ENCODE results near the gene LTBP2.

The LTBP2 gene

GRCh38 chr14:74509587-74510222 is 102.3 kb downstream of the LTBP2 start:
- Histone ChIP-seq H3K27me3 (ENCODE audit: insufficient read depth, low read length) (no peaks in the 10 kb centered on the region), H3K4me1 (ENCODE audit: insufficient read depth, low read length) (peaks cover 41% of the 10 kb centered on the region), H3K4me3 (ENCODE audit: low read length) (no peak overlapping the region), H2AFZ (ENCODE audit: low read depth, low read length) (no peak overlapping the region), H3K36me3 (ENCODE audit: insufficient read depth, low read length) (no peaks in the 10 kb centered on the region), H3K9me3 (ENCODE audit: low read length) (no peaks in the 10 kb centered on the region)

DNA sequence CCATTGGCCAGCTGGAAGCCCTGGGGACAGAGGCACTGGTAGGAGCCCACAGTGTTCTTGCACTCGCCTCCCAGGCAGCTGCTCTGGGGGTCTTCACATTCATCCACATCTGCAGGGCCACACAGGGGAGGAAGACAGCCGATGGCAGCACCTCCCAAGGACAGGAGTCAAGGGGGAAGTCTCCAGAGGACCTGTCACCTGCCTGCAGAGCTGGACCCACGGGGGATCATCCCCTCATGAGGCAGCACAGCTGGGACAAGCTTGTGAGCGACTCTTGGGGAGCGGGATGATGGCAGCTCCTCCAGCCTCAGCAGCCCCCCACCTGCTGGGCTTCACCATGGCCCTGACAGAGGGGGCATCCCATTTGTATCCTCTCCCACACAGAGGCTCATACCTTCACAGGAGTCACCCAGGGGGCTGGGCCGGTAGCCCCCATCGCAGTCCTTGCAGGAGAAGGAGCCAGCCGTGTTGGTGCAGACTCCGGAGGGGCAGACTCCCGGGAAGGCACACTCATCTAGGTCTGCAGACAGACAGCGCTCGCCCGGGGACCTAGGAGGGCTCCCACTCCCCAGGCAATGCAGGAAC is 103.1 kb downstream of the LTBP2 start:
- H3K9me3 ChIP-seq (ENCODE audit: low read length), result no peaks in the 10 kb centered on the region
- peaks cover 37% of the 10 kb centered on the region for H3K4me1 ChIP-seq (ENCODE audit: insufficient read depth, low read length)
- no peak overlapping the region for H2AFZ ChIP-seq (ENCODE audit: low read depth, low read length)
- no peaks in the 10 kb centered on the region for H3K36me3 ChIP-seq (ENCODE audit: insufficient read depth, low read length)
- H3K4me3 ChIP-seq (ENCODE audit: low read length), result no peak overlapping the region
- H3K27me3 ChIP-seq (ENCODE audit: insufficient read depth, low read length), result no peaks in the 10 kb centered on the region

DNA sequence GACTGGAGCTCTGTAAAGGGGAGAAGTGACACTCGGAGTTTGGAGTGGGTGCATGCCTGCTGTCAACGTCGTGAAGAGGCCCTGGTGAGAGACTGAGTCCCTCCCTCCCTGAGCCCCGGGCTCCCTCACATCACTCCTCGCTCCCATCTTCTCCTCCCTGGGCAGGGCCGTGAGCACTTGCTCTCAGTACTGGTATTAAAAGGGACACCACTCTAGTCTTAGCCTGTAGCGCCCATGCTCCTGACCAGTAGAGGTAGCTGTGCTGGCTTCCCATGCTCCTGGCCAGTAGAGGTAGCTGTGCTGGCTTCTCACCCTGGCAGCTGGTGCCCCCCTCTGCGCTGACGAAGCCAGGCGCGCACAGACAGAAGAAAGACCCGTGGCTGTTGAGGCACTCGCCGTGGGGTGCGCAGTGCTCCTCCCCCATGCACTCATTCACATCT is 103.7 kb downstream of the LTBP2 start:
- Histone ChIP-seq H3K27me3 (ENCODE audit: insufficient read depth, low read length) (no peaks in the 10 kb centered on the region), H3K4me1 (ENCODE audit: insufficient read depth, low read length) (peaks cover 35% of the 10 kb centered on the region), H2AFZ (ENCODE audit: low read depth, low read length) (no peak overlapping the region), H3K4me3 (ENCODE audit: low read length) (no peak overlapping the region), H3K36me3 (ENCODE audit: insufficient read depth, low read length) (no peaks in the 10 kb centered on the region), H3K9me3 (ENCODE audit: low read length) (no peaks in the 10 kb centered on the region)

DNA sequence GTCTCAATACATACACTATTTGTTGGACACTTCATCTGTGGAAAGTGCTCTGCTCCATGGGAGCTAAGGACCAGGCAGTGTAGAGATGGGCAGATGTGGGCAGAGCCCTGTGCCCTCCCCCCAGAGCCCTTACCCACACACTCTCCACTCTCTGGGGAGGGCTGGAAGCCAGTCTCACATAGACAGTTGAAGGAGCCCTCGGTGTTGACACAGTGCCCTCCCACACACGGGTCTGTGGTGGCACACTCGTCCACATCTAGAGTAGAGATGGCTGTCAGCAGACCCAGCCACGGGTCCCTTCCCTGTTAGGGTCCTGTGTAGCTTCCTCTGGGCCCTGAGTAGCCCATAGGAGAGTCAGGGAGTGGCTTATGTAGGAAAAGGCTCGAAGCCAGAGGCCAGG is 104.2 kb downstream of the LTBP2 start:
- Histone ChIP-seq H3K9me3 (ENCODE audit: low read length) (no peaks in the 10 kb centered on the region), H3K4me1 (ENCODE audit: insufficient read depth, low read length) (peaks cover 35% of the 10 kb centered on the region), H2AFZ (ENCODE audit: low read depth, low read length) (no peak overlapping the region), H3K27me3 (ENCODE audit: insufficient read depth, low read length) (no peaks in the 10 kb centered on the region), H3K4me3 (ENCODE audit: low read length) (no peak overlapping the region), H3K36me3 (ENCODE audit: insufficient read depth, low read length) (no peaks in the 10 kb centered on the region)

GRCh38 chr14:74507085-74507484 is 105.0 kb downstream of the LTBP2 start:
- Histone ChIP-seq H3K4me1 (ENCODE audit: insufficient read depth, low read length) (peaks cover 37% of the 10 kb centered on the region), H3K27me3 (ENCODE audit: insufficient read depth, low read length) (no peaks in the 10 kb centered on the region), H3K4me3 (ENCODE audit: low read length) (no peak overlapping the region), H3K36me3 (ENCODE audit: insufficient read depth, low read length) (no peaks in the 10 kb centered on the region), H3K9me3 (ENCODE audit: low read length) (no peaks in the 10 kb centered on the region), H2AFZ (ENCODE audit: low read depth, low read length) (no peak overlapping the region)

- H3K4me3 ChIP-seq (ENCODE audit: low read length), result no peak overlapping the region
- peaks cover 37% of the 10 kb centered on the region for H3K4me1 ChIP-seq (ENCODE audit: insufficient read depth, low read length)
- H3K27me3 ChIP-seq (ENCODE audit: insufficient read depth, low read length), result no peaks in the 10 kb centered on the region
- no peaks in the 10 kb centered on the region for H3K9me3 ChIP-seq (ENCODE audit: low read length)
- H2AFZ ChIP-seq (ENCODE audit: low read depth, low read length), result no peak overlapping the region
- H3K36me3 ChIP-seq (ENCODE audit: insufficient read depth, low read length), result no peaks in the 10 kb centered on the region
Observed at GRCh38 chr14:74506411-74506851, 105.6 kb downstream of the LTBP2 start.

GRCh38 chr14:74505831-74506230 is 106.2 kb downstream of the LTBP2 start:
- H2AFZ ChIP-seq (ENCODE audit: low read depth, low read length), result no peak overlapping the region
- H3K4me1 ChIP-seq (ENCODE audit: insufficient read depth, low read length), result peaks cover 37% of the 10 kb centered on the region
- no peaks in the 10 kb centered on the region for H3K9me3 ChIP-seq (ENCODE audit: low read length)
- H3K4me3 ChIP-seq (ENCODE audit: low read length), result no peak overlapping the region
- H3K27me3 ChIP-seq (ENCODE audit: insufficient read depth, low read length), result no peaks in the 10 kb centered on the region
- H3K36me3 ChIP-seq (ENCODE audit: insufficient read depth, low read length), result no peaks in the 10 kb centered on the region

DNA sequence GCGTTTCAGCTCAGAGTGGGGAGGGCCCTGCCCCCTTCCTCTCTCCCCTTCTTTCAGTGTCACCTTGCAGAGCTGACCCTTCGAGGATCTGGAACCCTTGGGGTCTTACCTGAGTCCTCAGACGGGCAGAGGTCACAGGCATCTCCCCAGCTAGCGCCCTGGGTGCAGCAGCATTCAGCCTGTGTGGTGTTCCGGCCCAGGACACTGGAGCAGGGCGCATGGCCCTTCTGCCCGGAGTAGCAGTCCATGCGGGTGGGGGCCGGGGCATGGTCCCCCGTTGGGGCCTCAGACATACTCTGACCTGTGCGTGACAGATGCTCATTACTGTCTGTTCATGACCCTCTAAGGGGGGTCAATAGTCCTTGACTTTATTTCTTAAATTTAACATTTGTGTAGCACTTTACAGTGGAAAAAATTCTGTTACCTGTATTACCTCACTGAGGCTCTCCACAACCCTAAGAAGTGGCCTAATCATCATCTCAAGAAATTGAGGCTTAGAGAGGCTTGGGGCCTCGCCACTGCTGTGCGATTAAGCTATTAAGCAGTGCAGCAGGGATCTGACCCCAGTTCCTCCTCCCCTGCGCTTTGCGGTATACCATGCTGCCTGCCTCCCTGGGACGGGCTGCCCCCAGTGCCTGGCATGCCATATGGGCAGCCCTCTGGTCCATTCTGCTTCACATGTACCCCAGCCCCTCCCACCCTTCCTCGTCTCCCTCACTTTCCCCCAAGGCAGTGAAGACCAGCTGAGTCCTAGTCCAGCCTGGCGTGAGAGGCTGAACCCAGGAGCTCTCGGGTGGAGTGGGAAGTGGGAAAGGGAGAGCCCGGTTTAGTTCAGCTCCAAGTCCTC is 106.9 kb downstream of the LTBP2 start:
- Histone ChIP-seq H3K36me3 (ENCODE audit: insufficient read depth, low read length) (no peaks in the 10 kb centered on the region), H3K4me1 (ENCODE audit: insufficient read depth, low read length) (peaks cover 31% of the 10 kb centered on the region), H3K9me3 (ENCODE audit: low read length) (no peaks in the 10 kb centered on the region), H2AFZ (ENCODE audit: low read depth, low read length) (no peak overlapping the region), H3K27me3 (ENCODE audit: insufficient read depth, low read length) (no peaks in the 10 kb centered on the region), H3K4me3 (ENCODE audit: low read length) (no peak overlapping the region)

DNA sequence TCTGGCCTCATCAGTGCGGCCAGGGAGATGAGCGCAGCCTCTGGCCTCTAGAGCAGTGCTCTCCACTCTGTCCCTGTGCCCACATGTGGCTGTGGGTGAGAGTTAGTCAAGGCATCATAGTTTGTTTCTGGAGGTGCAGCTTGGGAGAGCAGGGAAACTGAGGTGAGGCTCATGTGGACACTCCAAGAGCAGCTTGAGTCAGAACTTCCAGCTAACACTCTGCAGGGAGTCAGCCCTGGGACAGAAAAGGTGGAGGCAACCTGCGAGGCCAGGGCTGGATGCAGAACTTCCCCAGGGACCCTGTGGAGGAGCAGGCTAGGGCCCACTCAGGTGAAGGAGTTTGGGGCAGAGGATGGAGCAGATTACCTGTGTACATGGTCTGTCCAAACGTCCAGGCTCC is 107.6 kb downstream of the LTBP2 start:
- Histone ChIP-seq H3K4me1 (ENCODE audit: insufficient read depth, low read length) (peaks cover 24% of the 10 kb centered on the region), H3K27me3 (ENCODE audit: insufficient read depth, low read length) (no peaks in the 10 kb centered on the region), H3K9me3 (ENCODE audit: low read length) (no peaks in the 10 kb centered on the region), H3K36me3 (ENCODE audit: insufficient read depth, low read length) (no peaks in the 10 kb centered on the region), H3K4me3 (ENCODE audit: low read length) (no peak overlapping the region), H2AFZ (ENCODE audit: low read depth, low read length) (no peak overlapping the region)

- Histone ChIP-seq H3K4me3 (ENCODE audit: low read length) (no peak overlapping the region), H3K36me3 (ENCODE audit: insufficient read depth, low read length) (no peaks in the 10 kb centered on the region), H3K27me3 (ENCODE audit: insufficient read depth, low read length) (no peaks in the 10 kb centered on the region), H3K4me1 (ENCODE audit: insufficient read depth, low read length) (peaks cover 19% of the 10 kb centered on the region), H3K9me3 (ENCODE audit: low read length) (no peaks in the 10 kb centered on the region), H2AFZ (ENCODE audit: low read depth, low read length) (no peak overlapping the region)
Observed at GRCh38 chr14:74503938-74504335, 108.1 kb downstream of the LTBP2 start.

DNA sequence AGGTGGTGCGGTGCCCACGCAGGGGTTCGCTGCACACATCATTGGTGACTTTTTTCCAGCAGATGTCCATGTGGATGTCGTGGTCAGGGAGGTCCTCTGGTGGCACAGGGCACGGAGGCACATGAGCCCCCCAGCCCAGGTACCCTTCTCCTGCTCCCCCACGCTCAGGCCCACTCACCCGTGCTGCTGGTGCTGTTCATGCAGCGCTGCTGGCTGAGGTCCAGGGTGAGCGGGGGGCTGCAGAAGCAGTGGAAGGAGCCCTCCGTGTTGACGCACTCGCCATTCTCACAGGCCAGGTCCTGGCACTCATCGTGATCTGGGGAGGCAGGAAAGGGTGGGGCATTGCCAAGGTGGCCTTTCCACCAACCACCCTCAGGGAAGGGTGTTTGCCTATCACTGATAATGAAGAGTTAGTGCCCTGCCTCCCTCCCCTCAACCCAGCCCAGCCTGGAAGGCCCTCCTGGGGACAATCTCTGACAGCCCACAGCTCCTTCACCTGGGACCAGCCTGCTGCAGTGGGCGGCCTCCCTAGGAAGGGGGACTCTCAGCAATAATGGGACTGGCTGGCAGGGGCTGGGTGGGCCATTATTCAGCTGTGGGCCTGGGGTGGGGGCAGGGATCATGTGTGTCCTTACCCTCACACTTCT is 108.6 kb downstream of the LTBP2 start:
- Histone ChIP-seq H3K36me3 (ENCODE audit: insufficient read depth, low read length) (no peaks in the 10 kb centered on the region), H3K4me1 (ENCODE audit: insufficient read depth, low read length) (peaks cover 18% of the 10 kb centered on the region), H3K27me3 (ENCODE audit: insufficient read depth, low read length) (no peaks in the 10 kb centered on the region), H3K4me3 (ENCODE audit: low read length) (no peak overlapping the region), H3K9me3 (ENCODE audit: low read length) (no peaks in the 10 kb centered on the region), H2AFZ (ENCODE audit: low read depth, low read length) (no peak overlapping the region)

GRCh38 chr14:74502236-74503019 is 109.6 kb downstream of the LTBP2 start:
- Histone ChIP-seq H2AFZ (ENCODE audit: low read depth, low read length) (no peak overlapping the region), H3K4me3 (ENCODE audit: low read length) (no peak overlapping the region), H3K27me3 (ENCODE audit: insufficient read depth, low read length) (no peaks in the 10 kb centered on the region), H3K36me3 (ENCODE audit: insufficient read depth, low read length) (no peaks in the 10 kb centered on the region), H3K9me3 (ENCODE audit: low read length) (no peaks in the 10 kb centered on the region), H3K4me1 (ENCODE audit: insufficient read depth, low read length) (peaks cover 18% of the 10 kb centered on the region)
